Amniotic stem cell (primary cell): ENCODE measurements around the gene PTPN23.
"Not testable (repeated sequence)": the region's sequence is repeated elsewhere in the genome, so short reads cannot be mapped to it uniquely, and the experiment has no call there.

Experiments used
- DNase-seq: peaks from one replicate; lab custom pipeline; 2025; lab: John Stamatoyannopoulos, UW

The PTPN23 gene

DNA sequence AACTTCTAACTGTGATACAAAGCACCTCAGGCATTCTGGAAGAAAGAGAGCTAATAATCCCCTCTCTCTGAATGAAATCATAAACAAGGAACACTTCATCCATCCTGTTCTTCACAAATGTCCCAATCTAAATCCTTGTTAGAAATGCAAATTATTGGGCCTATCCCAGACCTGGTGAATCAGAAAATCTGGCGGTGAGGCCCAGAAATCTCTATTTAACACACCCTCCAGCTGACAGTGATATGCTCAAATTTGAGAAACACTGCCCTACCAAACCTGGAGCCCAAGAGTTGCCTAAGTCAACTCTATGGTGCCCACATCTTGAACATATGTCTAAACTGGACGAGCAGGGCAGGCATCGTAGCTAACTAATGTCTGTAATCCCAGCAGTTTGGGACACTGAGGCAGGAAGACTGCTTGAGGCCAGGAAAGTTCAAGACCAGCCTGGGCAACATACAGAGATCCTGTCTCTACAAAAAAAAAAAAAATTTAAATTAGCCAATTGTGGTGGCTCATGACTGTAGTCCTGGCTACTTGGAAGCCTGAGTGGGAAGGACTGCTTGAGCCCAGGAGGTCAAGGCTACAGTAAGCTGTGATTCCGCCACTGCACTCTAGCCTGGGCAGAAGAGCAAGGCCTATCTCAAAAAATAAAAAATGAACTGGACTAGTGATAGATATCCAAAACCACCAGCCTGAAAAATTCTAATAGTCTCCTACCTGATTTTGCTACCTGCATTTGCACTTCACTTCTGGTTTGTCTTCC lies 71.8 kb downstream of the PTPN23 start:
- DNase-seq: no peak

DNA sequence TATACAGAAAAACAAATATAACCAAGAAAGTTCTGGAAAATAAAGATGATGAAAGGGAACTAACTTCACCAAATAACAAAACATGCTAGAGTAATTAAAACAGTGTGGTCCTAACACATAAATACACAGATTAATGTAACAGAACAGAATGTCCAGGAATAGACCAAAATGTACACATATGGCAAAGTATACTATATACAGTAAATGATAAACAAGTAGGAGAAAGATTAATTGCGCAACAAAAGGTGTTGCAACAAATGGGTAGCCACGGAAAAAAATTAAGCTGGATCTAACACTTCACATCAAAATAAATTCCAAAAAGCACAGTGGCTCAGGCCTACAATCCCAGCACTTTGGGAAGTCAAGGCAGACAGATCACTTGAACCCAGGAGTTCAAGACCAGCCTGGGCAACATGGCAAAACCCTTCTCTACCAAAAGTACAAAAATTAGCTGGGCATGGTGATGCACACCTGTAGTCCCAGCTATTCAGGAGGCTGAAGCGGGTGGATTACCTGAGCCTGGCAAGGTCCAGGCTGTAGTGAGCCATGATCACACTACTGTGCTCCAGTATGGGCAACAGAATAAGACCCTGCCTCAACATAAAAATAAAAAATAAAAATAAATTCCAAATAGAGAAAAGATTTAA lies 75.1 kb downstream of the PTPN23 start:
- no peak for DNase-seq

DNA sequence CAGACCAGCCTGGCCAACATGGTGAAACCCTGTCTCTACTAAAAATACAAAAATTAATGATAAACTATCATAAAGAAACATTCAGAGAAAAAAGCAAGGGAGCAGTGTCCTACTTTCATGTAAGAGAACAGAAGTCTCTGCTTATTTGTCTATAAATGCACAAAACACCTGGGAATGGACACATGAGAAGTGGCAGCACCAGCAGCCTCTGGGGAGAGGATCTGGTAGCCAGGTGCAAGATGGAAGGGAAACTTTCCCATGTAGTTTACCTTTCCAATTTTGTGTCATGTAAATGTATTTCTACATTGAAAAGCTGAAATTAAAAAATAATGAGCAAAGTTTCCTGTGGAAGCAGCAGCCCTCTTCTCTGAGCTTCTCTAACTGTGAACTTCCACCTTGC lies 76.2 kb downstream of the PTPN23 start:
- no peak for DNase-seq

DNA sequence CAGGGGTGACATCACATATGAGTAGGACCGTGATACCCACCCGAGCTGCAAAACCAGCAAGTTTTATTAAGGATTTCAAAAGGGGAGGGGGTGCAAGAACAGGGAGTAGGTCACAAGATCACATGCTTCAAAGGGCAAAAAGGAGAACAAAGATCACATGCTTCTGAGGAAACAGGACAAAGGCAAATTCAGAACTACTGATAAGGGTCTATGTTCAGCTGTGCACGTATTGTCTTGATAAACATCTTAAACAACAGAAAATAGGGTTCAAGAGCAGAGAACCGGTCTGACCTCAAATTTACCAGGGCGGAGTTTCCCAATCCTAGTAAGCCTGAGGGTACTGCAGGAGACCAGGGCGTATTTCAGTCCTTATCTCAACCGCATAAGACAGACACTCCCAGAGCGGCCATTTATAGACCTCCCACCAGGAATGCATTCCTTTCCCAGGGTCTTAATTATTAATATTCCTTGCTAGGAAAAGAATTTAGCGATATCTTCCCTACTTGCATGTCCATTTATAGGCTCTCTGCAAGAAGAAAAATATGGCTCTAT lies 78.8 kb downstream of the PTPN23 start:
- DNase-seq: not testable (repeated sequence)
